Mammary epithelial cell (primary cell): ENCODE measurements around the gene TGFBRAP1.

Source experiments
- EZH2 ChIP-seq: IDR thresholded peaks from 2 replicates; pipeline ENCODE4 v1.6.1; 2012; ENCODE audit warnings: low read length, inconsistent platforms, borderline replicate concordance
- TF ChIP-seq, protein P1 (sequence below), 2 donors: IDR thresholded peaks in 1 of 2; conservative IDR thresholded peaks in 1 of 2; 2 replicates each; pipeline ENCODE4 v1.5.1; 2011 to 2012; ENCODE audit warnings: inconsistent platforms in 2 of 2, low read length in 2 of 2, mild to moderate bottlenecking in 2 of 2, control low read depth in 1 of 2, low read depth in 1 of 2; ENCODE audit not compliant: insufficient read depth in 1 of 2; ENCODE audit errors: extremely low read depth in 1 of 2

DNA sequence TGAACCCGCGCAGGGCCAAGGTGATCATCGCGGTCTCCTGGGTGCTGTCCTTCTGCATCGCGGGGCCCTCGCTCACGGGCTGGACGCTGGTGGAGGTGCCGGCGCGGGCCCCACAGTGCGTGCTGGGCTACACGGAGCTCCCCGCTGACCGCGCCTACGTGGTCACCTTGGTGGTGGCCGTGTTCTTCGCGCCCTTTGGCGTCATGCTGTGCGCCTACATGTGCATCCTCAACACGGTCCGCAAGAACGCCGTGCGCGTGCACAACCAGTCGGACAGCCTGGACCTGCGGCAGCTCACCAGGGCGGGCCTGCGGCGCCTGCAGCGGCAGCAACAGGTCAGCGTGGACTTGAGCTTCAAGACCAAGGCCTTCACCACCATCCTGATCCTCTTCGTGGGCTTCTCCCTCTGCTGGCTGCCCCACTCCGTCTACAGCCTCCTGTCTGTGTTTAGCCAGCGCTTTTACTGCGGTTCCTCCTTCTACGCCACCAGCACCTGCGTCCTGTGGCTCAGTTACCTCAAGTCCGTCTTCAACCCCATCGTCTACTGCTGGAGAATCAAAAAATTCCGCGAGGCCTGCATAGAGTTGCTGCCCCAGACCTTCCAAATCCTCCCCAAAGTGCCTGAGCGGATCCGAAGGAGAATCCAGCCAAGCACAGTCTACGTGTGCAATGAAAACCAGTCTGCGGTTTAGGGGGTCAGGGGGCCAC is 87.1 kb downstream of the TGFBRAP1 start:
- TF ChIP-seq, protein P1, sequence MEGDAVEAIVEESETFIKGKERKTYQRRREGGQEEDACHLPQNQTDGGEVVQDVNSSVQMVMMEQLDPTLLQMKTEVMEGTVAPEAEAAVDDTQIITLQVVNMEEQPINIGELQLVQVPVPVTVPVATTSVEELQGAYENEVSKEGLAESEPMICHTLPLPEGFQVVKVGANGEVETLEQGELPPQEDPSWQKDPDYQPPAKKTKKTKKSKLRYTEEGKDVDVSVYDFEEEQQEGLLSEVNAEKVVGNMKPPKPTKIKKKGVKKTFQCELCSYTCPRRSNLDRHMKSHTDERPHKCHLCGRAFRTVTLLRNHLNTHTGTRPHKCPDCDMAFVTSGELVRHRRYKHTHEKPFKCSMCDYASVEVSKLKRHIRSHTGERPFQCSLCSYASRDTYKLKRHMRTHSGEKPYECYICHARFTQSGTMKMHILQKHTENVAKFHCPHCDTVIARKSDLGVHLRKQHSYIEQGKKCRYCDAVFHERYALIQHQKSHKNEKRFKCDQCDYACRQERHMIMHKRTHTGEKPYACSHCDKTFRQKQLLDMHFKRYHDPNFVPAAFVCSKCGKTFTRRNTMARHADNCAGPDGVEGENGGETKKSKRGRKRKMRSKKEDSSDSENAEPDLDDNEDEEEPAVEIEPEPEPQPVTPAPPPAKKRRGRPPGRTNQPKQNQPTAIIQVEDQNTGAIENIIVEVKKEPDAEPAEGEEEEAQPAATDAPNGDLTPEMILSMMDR (conservative IDR thresholded peaks at IDR 0.05 in 1 of 2, IDR thresholded peaks at IDR 0.05 in 1 of 2; ENCODE audit: extremely low read depth in 1 of 2, insufficient read depth in 1 of 2, low read depth in 1 of 2, low read length in 2 of 2), result no peak
- TF ChIP-seq EZH2, result no peak
